ENCODE results near the gene IGSF9.
"Not testable (repeated sequence)": the region's sequence is repeated elsewhere in the genome, so short reads cannot be mapped to it uniquely, and the experiment has no call there.

Gene IGSF9

DNA sequence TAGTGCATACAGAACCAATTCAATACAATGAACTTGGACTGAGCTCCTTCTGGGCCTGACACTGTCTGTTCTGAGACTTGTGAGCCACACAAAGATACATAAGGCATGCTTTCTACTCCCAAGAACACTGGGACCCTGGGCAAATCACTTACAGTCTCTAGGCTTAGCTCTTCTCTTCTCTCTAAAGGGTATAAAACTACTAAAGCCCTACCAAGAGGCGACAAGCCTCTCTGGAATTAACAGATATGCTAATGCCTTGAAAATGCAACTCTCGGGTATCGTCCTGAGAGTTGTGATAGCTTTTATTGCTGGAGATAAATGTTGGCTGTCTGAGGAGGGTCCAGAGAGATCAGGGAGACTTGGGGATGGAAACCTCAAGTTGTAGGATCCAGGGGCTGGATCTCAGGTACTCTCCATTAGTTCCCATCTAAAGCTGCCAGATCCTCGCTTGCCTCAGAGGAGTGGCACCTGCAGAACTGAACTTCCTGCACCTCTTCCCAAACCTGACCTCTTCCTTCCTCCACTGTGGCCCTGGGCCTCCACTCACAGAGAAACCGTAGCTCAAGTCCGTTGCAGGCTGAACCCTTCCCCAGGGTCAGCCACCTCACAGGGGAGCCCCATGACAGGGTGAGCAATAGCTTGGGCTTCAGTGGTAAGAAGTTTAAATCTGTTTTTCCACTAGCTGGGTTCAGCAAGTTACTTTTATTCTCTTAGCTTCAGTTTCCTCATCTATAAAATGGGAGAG lies 33.9 kb downstream of the IGSF9 start:
- TF ChIP-seq CTCF (IDR thresholded peaks at IDR 0.05; ENCODE audit: low read depth, low read length) = no peak
- in situ Hi-C loops (cut with HindIII; ENCODE audit: low sequenced_read_pairs) = no loop called here
- no peak for DNase-seq (ENCODE audit: low read depth, low spot score)
- no peak overlapping the region for H3K4me3 ChIP-seq (ENCODE audit: low read depth, low read length)

DNA sequence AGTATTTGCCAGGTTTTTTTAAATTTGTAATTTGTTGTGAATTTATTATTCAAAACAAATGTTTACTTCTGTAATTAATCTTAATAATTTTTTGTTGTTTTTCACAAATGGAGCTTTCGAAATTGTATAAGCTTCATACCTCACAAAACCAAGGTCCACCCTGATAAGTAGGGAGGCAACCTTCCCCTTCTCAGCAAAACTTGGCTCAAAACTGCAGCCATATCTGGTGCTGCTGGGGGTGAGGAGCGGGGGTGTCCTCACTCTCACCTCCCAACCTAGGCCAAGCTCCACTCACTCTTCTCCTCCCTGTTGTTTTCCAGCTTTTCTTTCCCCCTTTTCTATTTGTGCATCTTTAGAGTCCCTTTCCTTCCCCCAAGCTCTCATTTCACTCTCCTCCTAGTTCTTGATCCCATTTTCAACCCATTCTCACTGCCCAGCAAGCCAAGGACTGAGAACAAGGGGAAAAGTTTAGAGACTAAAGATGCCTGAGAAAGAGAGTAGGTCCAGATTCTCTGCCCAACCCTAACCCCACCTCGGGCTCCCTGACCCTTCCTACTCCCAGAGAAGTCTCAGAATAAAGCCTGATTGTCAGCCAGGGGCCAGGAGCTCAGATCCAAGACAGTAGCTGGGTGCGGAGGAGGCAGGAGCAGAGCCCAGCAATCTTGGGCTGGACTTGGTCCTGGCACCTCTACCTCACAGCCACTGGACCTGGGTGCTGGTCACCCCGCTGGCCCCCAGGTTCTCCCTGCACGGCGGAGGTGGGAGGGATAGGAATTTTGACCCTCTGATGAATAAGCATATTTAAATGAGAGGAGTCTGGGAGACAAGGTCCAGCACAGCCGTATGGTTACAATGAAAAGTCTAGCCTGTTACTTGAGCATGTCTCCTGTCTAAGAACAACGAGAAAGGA lies 37.1 kb downstream of the IGSF9 start:
- no peak for DNase-seq (ENCODE audit: low read depth, low spot score)
- no peak overlapping the region for H3K4me3 ChIP-seq (ENCODE audit: low read depth, low read length)
- no peak for TF ChIP-seq CTCF (IDR thresholded peaks at IDR 0.05; ENCODE audit: low read depth, low read length)
- in situ Hi-C loops (cut with HindIII; ENCODE audit: low sequenced_read_pairs) = no loop called here

DNA sequence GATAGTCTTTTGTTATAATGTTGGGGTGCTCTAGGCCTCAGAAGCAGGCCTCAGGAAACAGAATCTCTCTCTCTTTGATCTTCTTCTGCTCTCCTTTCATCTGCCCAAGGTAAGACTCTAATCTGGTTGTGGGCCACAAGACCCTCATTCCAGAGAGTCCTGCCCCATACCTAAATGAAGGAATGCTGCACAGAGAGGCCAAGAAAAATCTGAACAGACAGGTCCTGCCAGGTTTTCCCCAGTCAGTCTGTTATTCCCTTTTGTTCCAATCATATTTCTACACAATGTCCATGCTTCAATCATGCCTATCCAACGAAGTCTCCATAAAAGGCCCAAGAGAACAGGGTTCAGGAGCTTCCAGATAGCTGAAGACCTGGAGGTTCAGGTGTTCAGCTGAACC lies 38.5 kb downstream of the IGSF9 start:
- no peak overlapping the region for H3K4me3 ChIP-seq (ENCODE audit: low read depth, low read length)
- in situ Hi-C loops (cut with HindIII; ENCODE audit: low sequenced_read_pairs) = no loop called here
- DNase-seq (ENCODE audit: low read depth, low spot score) = no peak
- TF ChIP-seq CTCF (IDR thresholded peaks at IDR 0.05; ENCODE audit: low read depth, low read length) = no peak

GRCh38 chr1:159904036-159904435 lies 41.4 kb downstream of the IGSF9 start:
- in situ Hi-C loops (cut with HindIII; ENCODE audit: low sequenced_read_pairs); DNase-seq (ENCODE audit: low read depth, low spot score): not testable (repeated sequence)

DNA sequence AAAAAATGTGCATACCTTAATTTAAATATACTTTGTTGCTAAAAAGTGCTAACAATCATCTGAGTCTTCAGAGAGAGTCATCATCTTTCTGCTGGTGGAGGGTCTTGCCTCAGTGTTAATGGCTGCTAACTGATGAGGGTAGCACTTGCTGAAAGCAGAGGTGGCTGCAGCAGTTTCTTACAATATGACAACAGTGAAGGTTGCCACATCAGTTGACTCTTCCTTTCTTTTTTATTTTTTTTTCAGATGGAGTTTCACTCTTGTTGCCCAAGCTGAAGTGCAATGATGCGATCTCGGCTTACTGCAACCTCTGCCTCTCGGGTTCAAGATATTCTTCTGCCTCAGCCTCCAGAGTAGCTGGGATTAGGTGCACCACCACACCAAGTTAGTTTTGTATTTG lies 42.9 kb downstream of the IGSF9 start:
- no peak for TF ChIP-seq CTCF (IDR thresholded peaks at IDR 0.05; ENCODE audit: low read depth, low read length)
- in situ Hi-C loops (cut with HindIII; ENCODE audit: low sequenced_read_pairs) = no loop called here
- no peak overlapping the region for H3K4me3 ChIP-seq (ENCODE audit: low read depth, low read length)
- no peak for DNase-seq (ENCODE audit: low read depth, low spot score)

More at GRCh38 chr1:159904036-159904435, 41.4 kb downstream of the IGSF9 start:
- H3K4me3 ChIP-seq (ENCODE audit: low read depth, low read length) = not testable (repeated sequence)

DNA sequence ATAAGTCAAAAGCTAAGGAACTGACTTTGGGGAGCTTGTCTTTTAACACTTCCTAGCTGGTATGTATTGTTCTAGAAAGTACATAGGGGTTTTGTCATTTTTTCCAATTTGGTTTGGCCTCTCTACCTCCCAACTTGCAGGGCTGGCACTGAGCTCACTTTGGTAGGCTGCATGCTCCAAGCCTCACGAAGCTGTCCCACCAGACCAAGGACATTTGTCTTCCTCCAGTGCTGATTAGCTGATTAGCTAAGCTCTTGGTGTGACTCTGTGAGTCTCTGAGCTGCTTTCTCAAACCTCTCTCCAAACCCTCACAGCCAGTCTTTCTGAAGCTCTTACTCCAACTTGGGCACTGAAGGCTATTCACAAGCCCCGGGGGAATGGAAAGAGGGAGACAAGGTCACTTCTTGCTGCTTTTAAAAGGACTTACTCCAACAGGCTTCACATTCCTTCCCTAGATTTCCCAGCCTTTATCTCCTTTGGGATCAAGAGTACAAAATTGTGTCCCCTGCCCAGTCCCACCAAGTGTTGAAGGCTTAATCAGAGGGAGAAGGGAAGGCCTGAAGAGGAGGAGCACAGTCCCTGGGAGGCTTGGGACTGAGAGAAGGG lies 44.6 kb downstream of the IGSF9 start:
- H3K4me3 ChIP-seq (ENCODE audit: low read depth, low read length) = no peak overlapping the region
- in situ Hi-C loops (cut with HindIII; ENCODE audit: low sequenced_read_pairs) = no loop called here

More for the DNA sequence above, 44.6 kb downstream of the IGSF9 start:
- no peak for DNase-seq (ENCODE audit: low read depth, low spot score)
- TF ChIP-seq CTCF (IDR thresholded peaks at IDR 0.05; ENCODE audit: low read depth, low read length) = no peak
